Liver (tissue), 9 donors: ENCODE data around the gene PARD3. TPM values are rescaled to one million over a fixed set of nuclear protein-coding genes. Genes with fewer than 3 reads are reported as not detected.

ENCODE experiments used
- DNase-seq: peaks from one replicate; pipeline ENCODE4 v3.0.0-alpha.2; 2017; ENCODE audit warnings: low spot score
- H3K27ac ChIP-seq, 2 donors: one replicate each; pipeline ENCODE4 v1.7.0; 2013; ENCODE audit warnings: inconsistent platforms in 2 of 2, low read length in 2 of 2, control low read depth in 1 of 2, low read depth in 1 of 2, mild to moderate bottlenecking in 1 of 2
- H3K27me3 ChIP-seq, 4 donors: one replicate each; pipeline versions ENCODE4 v1.6.1 to v1.7.0; 2013; ENCODE audit warnings: low read length in 3 of 4, inconsistent platforms in 1 of 4, mild to moderate bottlenecking in 1 of 4, moderate library complexity in 1 of 4; ENCODE audit not compliant: control insufficient read depth in 4 of 4, insufficient read depth in 4 of 4
- H3K36me3 ChIP-seq, 4 donors: one replicate each; pipeline versions ENCODE4 v1.6.1 to v1.7.0; 2013; ENCODE audit warnings: low read length in 3 of 4, mild to moderate bottlenecking in 3 of 4, low read depth in 1 of 4, moderate library complexity in 1 of 4; ENCODE audit not compliant: control insufficient read depth in 4 of 4, insufficient read depth in 3 of 4
- H3K4me1 ChIP-seq, 4 donors: one replicate each; pipeline versions ENCODE4 v1.6.1 to v1.7.0; 2013; ENCODE audit warnings: low read length in 3 of 4, mild to moderate bottlenecking in 3 of 4, moderate library complexity in 1 of 4; ENCODE audit not compliant: control insufficient read depth in 4 of 4, insufficient read depth in 4 of 4
- H3K4me3 ChIP-seq, 3 donors: one replicate each; pipeline versions ENCODE4 v1.6.1 to v1.7.0; 2013; ENCODE audit warnings: low read length in 3 of 3, control low read depth in 1 of 3, low read depth in 1 of 3, mild to moderate bottlenecking in 1 of 3
- H3K9ac ChIP-seq, 2 donors: one replicate each; pipeline ENCODE4 v1.7.0; 2013; ENCODE audit warnings: low read length in 2 of 2, mild to moderate bottlenecking in 2 of 2, moderate library complexity in 2 of 2, control low read depth in 1 of 2, low read depth in 1 of 2
- H3K9me3 ChIP-seq, 4 donors: one replicate each; pipeline versions ENCODE4 v1.6.1 to v1.7.0; 2013; ENCODE audit warnings: low read length in 3 of 4; ENCODE audit not compliant: control insufficient read depth in 4 of 4
- EGR1 ChIP-seq, 2 donors: IDR thresholded peaks; 2 replicates each; pipeline ENCODE4 v1.6.1; 2016 to 2018; ENCODE audit warnings: antibody characterized with exemption in 2 of 2, low read depth in 2 of 2
- FOXA1 ChIP-seq: IDR thresholded peaks from 2 replicates; pipeline ENCODE4 v1.6.1; 2016; ENCODE audit warnings: antibody characterized with exemption
- FOXA2 ChIP-seq: IDR thresholded peaks from 2 replicates; pipeline ENCODE4 v1.6.1; 2016; ENCODE audit warnings: antibody characterized with exemption
- GABPA ChIP-seq, 2 donors: IDR thresholded peaks in 1 of 2; conservative IDR thresholded peaks in 1 of 2; 2 replicates each; pipeline ENCODE4 v1.6.1; 2016; ENCODE audit warnings: antibody characterized with exemption in 2 of 2, mild to moderate bottlenecking in 1 of 2, moderate library complexity in 1 of 2
- HNF4A ChIP-seq, 2 donors: conservative IDR thresholded peaks; 2 replicates each; pipeline ENCODE4 v1.6.1; 2016; ENCODE audit warnings: antibody characterized with exemption in 2 of 2, mild to moderate bottlenecking in 2 of 2
- HNF4G ChIP-seq: IDR thresholded peaks from 2 replicates; pipeline ENCODE4 v1.6.1; 2016; ENCODE audit warnings: antibody characterized with exemption
- JUND ChIP-seq, 2 donors: IDR thresholded peaks; 2 replicates each; pipeline ENCODE4 v1.6.1; 2016; ENCODE audit warnings: antibody characterized with exemption in 2 of 2
- NR2F2 ChIP-seq: IDR thresholded peaks from 2 replicates; pipeline ENCODE4 v1.6.1; 2016; ENCODE audit warnings: antibody characterized with exemption
- RAD21 ChIP-seq, 2 donors: IDR thresholded peaks; 2 replicates each; pipeline ENCODE4 v1.6.1; 2016; ENCODE audit warnings: antibody characterized with exemption in 2 of 2, mild to moderate bottlenecking in 2 of 2
- RXRA ChIP-seq, 2 donors: IDR thresholded peaks; 2 replicates each; pipeline ENCODE4 v1.6.1; 2017 to 2018; ENCODE audit warnings: antibody characterized with exemption in 2 of 2, mild to moderate bottlenecking in 1 of 2
- SP1 ChIP-seq: IDR thresholded peaks from 2 replicates; pipeline ENCODE4 v1.6.1; 2018; ENCODE audit warnings: antibody characterized with exemption, mild to moderate bottlenecking
- TAF1 ChIP-seq: conservative IDR thresholded peaks from 2 replicates; pipeline ENCODE4 v1.6.1; 2016; ENCODE audit warnings: antibody characterized with exemption, mild to moderate bottlenecking
- YY1 ChIP-seq: IDR thresholded peaks from 2 replicates; pipeline ENCODE4 v1.6.1; 2016; ENCODE audit warnings: antibody characterized with exemption, mild to moderate bottlenecking
- ZBTB33 ChIP-seq: IDR thresholded peaks from 2 replicates; pipeline ENCODE4 v1.6.1; 2016; ENCODE audit warnings: antibody characterized with exemption
- WGBS: extraction: QIAGEN DNeasy Blood & Tissue Kit; methylation state at CpG from one replicate; pipeline ENCODE4 v1.1.7; 2013; 5-methylcytosine and 5-hydroxymethylcytosine counted together
- polyA plus RNA-seq, 2 donors: library from polyadenylated mRNA; stranded (reverse) in 1 of 2; unstranded in 1 of 2; fragments of 200-250 nt in 1 of 2; fragments of >200 nt in 1 of 2; fragmentation: Nextera tagmentation in 1 of 2; extraction: Ambion mirVana in 1 of 2; gene quantifications; one replicate each; pipeline versions ENCODE4 v1.2.1 to v1.2.3, GENCODE V29; 2013 to 2015
- total RNA-seq, 2 donors: library from RNA; depleted of rRNA; stranded (reverse); fragments of >200 nt; gene quantifications; one replicate each; pipeline ENCODE4 v1.2.3, GENCODE V29; 2014
- TF ChIP-seq, protein P1 (sequence below): fragments of 150-350 bp; IDR thresholded peaks from 2 replicates; pipeline ENCODE4 v1.5.1; 2017; ENCODE audit warnings: improper control_type of control experiment, low read depth, low read length; ENCODE audit not compliant: missing input control
- TF ChIP-seq, protein P2 (sequence below): IDR thresholded peaks from 2 replicates; pipeline ENCODE4 v1.6.1; 2016; ENCODE audit warnings: antibody characterized with exemption
- TF ChIP-seq, protein P3 (sequence below): IDR thresholded peaks from 2 replicates; pipeline ENCODE4 v1.6.1; 2016; ENCODE audit warnings: antibody characterized with exemption, mild to moderate bottlenecking
- TF ChIP-seq, protein P4 (sequence below): IDR thresholded peaks from 2 replicates; pipeline ENCODE4 v1.6.1; 2016; ENCODE audit warnings: antibody characterized with exemption
- donor health status: healthy.
- donor health status: healthy.
- donor health status: healthy.
- donor health status: healthy.
- donor health status: healthy.

The PARD3 gene
- total and polyA plus RNA-seq, 4 donors: 12.3 to 43.8 (median 13.5) TPM

DNA sequence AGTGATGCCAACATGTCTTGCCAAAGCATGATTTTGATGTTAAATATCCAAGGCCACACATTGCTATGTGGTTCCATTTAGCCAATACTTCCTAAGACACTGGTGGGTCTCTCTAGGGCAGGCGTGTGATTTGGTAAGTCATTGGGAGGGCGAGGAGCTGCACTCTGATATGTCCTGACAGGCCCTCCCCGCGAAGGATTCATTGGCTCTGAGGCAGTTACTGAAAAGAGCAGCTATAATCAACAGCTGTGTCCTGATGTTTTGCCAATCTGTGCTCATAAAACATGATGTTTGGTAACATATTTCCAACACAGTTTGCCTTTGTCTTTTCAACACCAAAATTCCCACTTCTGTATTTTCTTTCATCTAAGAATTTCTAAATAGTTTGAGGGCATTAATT, 646.7 kb downstream of the PARD3 start:
- no peaks in the 10 kb centered on the region for H3K27me3 ChIP-seq
- no peak overlapping the region for H3K27ac ChIP-seq
- H3K36me3 ChIP-seq: no peaks in the 10 kb centered on the region
- TF ChIP-seq TAF1 (no peak), HNF4G (no peak), NR2F2 (no peak), HNF4A (conservative IDR thresholded peaks at IDR 0.05) (no peak), EGR1 (IDR thresholded peaks at IDR 0.05; ENCODE audit: low read depth in 2 of 2) (no peak), RAD21 (IDR thresholded peaks at IDR 0.05) (no peak), YY1 (no peak), FOXA2 (no peak), JUND (IDR thresholded peaks at IDR 0.05) (no peak), RXRA (IDR thresholded peaks at IDR 0.05) (no peak), SP1 (no peak), ZBTB33 (no peak), GABPA (IDR thresholded peaks at IDR 0.05 in 1 of 2, conservative IDR thresholded peaks at IDR 0.05 in 1 of 2) (no peak), FOXA1 (no peak)
- TF ChIP-seq, protein P1, sequence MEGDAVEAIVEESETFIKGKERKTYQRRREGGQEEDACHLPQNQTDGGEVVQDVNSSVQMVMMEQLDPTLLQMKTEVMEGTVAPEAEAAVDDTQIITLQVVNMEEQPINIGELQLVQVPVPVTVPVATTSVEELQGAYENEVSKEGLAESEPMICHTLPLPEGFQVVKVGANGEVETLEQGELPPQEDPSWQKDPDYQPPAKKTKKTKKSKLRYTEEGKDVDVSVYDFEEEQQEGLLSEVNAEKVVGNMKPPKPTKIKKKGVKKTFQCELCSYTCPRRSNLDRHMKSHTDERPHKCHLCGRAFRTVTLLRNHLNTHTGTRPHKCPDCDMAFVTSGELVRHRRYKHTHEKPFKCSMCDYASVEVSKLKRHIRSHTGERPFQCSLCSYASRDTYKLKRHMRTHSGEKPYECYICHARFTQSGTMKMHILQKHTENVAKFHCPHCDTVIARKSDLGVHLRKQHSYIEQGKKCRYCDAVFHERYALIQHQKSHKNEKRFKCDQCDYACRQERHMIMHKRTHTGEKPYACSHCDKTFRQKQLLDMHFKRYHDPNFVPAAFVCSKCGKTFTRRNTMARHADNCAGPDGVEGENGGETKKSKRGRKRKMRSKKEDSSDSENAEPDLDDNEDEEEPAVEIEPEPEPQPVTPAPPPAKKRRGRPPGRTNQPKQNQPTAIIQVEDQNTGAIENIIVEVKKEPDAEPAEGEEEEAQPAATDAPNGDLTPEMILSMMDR: no peak
- TF ChIP-seq, protein P2, sequence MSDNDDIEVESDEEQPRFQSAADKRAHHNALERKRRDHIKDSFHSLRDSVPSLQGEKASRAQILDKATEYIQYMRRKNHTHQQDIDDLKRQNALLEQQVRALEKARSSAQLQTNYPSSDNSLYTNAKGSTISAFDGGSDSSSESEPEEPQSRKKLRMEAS: no peak
- TF ChIP-seq, protein P3, sequence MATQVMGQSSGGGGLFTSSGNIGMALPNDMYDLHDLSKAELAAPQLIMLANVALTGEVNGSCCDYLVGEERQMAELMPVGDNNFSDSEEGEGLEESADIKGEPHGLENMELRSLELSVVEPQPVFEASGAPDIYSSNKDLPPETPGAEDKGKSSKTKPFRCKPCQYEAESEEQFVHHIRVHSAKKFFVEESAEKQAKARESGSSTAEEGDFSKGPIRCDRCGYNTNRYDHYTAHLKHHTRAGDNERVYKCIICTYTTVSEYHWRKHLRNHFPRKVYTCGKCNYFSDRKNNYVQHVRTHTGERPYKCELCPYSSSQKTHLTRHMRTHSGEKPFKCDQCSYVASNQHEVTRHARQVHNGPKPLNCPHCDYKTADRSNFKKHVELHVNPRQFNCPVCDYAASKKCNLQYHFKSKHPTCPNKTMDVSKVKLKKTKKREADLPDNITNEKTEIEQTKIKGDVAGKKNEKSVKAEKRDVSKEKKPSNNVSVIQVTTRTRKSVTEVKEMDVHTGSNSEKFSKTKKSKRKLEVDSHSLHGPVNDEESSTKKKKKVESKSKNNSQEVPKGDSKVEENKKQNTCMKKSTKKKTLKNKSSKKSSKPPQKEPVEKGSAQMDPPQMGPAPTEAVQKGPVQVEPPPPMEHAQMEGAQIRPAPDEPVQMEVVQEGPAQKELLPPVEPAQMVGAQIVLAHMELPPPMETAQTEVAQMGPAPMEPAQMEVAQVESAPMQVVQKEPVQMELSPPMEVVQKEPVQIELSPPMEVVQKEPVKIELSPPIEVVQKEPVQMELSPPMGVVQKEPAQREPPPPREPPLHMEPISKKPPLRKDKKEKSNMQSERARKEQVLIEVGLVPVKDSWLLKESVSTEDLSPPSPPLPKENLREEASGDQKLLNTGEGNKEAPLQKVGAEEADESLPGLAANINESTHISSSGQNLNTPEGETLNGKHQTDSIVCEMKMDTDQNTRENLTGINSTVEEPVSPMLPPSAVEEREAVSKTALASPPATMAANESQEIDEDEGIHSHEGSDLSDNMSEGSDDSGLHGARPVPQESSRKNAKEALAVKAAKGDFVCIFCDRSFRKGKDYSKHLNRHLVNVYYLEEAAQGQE: no peak
- TF ChIP-seq, protein P4, sequence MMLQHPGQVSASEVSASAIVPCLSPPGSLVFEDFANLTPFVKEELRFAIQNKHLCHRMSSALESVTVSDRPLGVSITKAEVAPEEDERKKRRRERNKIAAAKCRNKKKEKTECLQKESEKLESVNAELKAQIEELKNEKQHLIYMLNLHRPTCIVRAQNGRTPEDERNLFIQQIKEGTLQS: no peak
- H3K9ac ChIP-seq: no peak overlapping the region
- no peaks in the 10 kb centered on the region for H3K9me3 ChIP-seq
- DNase-seq: no peak
- peaks cover 0 to 12% (median 0%) of the 10 kb centered on the region in 4 donors for H3K4me1 ChIP-seq
- WGBS: 89% methylated on average over 4 of the region's 4 CpGs
- no peak overlapping the region for H3K4me3 ChIP-seq
